Sciatic nerve (tissue), 2 donors: ENCODE data around the gene CUBN. TPM values are rescaled to one million over a fixed set of nuclear protein-coding genes. Genes with fewer than 3 reads are reported as not detected.
"Not testable (repeated sequence)": the region's sequence is repeated elsewhere in the genome, so short reads cannot be mapped to it uniquely, and the experiment has no call there.

ENCODE experiments used
- ATAC-seq: fragments of 200-7000 bp; cut with Tn5 transposase; one replicate; pipeline ENCODE4 v1.9.1; 2020; ENCODE audit warnings: mild to moderate bottlenecking, moderate library complexity
- DNase-seq: peaks from one replicate; pipeline ENCODE4 v3.0.0-alpha.2; 2020; ENCODE audit warnings: low spot score
- intact Hi-C: fragments of 100-400 bp; cut with DNase I; formaldehyde crosslinking; loops from one replicate; pipeline ENCODE4 v1.14.2; 2022
- total RNA-seq: library from RNA; stranded (reverse); fragmentation: NEBNext Ultra II Directional; extraction: Animal tissue kit (Norgen Biotek cat#: 25700); gene quantifications from one replicate; pipeline ENCODE4 v1.2.1, GENCODE V29; 2021
- donor health status: DM: no; HTN: no; CAD: no.
- donor health status: DM: no; HTN: no; CAD: no.

The CUBN gene
- total RNA-seq, 1 donor from 2014 or later, result 27.6 TPM

DNA sequence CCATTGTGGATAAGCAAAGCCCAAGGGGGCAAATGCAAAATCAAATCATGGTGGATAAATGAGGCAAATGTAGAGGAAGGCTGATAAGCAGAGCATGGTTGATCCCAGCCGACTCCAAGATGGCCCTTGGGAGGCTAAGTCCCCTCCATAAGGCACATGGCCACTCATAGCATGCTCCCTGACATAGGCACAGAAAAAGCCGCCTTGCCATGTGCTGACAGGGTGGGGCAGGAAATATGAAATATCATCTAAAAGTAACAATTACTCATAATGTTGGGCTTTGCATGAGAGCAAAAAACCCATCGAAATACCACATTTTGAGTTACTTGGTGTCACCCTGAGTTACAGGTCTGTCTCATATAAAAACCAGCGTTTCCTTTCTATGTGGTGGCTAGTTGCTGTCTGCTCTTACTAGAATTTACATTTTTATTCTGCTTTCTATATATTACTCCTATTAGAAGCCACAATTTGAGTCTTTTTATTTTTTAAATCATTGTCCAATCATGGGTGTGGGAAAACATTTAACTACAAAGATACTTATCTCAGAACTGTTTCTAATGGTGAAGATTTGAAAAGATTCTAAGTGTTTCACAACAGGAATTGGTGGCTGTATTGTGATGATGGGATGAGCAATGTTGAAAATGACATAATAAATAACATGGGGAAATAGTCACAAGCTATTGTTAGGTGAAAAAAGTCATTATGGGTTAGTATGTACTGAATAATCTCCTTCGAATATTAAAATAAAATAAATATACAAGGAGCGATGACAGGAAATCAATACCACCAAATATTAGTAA, 102.7 kb downstream of the CUBN start:
- intact Hi-C loops, result no loop called here
- ATAC-seq, result no peak

DNA sequence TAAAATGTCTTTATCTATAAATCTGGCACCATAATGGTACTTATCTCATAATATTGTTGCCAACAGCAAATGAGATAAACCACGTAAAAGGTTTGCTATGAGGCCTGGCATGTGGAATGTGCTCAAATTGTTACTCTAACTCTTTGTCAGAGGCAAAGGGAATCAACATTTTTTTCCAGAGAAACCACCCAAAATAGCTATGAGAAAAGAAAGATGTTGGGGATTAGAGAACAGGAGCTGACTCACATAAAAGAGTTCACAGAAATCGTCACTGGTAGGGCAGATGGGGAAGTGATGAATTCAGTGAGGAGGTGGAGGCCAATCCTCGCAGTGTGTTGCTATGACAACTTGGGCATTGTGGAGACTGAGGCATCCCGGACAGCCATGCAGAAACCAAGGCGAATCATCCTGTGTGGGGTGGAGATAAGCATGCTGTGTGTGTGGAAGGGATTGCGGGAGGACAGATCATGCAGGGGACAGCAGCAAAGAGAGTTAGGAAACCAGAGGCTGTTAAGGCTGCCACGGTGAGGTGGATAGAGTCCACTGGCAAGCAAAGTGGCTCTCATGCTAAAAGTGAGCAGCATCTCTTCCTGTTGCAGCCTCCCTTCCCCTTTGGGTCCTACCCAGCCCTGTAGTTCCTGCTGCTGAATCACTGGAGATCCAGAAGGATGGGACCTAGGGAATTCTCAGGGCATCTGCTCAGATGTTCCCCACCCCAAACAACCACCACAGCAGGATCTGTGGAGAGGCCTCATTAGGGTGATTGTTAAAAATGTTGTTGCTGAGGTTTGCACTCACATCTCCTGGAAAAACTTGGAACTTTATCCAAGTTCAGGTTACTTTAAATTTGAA, 103.9 kb downstream of the CUBN start:
- intact Hi-C loops, result no loop called here
- ATAC-seq (peak; percentile 35), DNase-seq (no peak)

More for the DNA sequence above, 102.7 kb downstream of the CUBN start:
- DNase-seq, result no peak

- DNase-seq (no peak), ATAC-seq (no peak)
- intact Hi-C loops, result no loop called here
Measured at GRCh38 chr10:17024461-17024860, 105.2 kb downstream of the CUBN start.

DNA sequence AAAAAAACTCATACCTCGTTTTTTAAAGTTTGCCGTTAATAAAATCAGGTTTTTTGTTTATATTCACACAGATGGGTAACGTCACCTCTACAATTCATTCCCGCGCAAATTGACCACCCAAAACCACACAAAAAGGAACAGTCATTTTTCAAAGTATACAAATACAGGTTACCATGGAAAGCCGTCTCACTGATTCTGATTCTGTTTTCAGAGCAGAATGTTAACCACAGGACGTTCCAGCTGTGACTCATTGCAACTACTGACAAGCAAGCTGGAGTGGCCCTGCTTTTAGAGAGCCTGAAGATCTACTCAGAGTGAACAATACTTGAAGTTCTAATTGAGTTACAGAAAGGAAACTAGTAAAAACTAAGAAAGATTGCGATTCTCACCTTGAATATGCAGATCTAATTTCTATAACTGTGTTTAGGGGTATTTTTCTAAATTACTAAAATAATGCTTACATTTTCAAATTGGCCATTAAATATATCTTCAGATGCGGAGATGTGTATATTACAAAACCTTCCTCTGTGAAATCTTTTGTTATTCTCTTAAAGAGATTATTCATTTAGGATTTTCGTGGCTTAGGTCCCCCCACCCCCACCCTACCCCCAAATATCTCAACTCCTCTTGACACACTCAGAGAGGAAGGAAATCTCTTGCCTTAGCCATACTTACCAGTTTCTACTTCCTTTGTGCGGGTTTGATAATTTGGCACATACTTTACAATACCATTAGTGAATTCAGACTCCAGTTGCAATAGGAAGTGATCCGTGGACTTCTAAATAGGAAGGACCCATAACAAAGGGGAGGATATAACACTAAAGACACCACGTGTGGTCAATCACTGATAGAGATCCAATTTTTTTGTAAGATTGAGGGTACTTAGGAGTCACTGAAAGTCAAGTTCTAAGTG, 106.0 kb downstream of the CUBN start:
- intact Hi-C loops, result no loop called here
- DNase-seq (no peak), ATAC-seq (peak; percentile 93)

- intact Hi-C loops, result no loop called here
- DNase-seq, result no peak
Measured at GRCh38 chr10:17022896-17023295, 106.7 kb downstream of the CUBN start.

GRCh38 chr10:17022466-17022825, 107.2 kb downstream of the CUBN start:
- intact Hi-C loops, result no loop called here
- no peak for ATAC-seq
- DNase-seq, result no peak

More at GRCh38 chr10:17022896-17023295, 106.7 kb downstream of the CUBN start:
- no peak for ATAC-seq

DNA sequence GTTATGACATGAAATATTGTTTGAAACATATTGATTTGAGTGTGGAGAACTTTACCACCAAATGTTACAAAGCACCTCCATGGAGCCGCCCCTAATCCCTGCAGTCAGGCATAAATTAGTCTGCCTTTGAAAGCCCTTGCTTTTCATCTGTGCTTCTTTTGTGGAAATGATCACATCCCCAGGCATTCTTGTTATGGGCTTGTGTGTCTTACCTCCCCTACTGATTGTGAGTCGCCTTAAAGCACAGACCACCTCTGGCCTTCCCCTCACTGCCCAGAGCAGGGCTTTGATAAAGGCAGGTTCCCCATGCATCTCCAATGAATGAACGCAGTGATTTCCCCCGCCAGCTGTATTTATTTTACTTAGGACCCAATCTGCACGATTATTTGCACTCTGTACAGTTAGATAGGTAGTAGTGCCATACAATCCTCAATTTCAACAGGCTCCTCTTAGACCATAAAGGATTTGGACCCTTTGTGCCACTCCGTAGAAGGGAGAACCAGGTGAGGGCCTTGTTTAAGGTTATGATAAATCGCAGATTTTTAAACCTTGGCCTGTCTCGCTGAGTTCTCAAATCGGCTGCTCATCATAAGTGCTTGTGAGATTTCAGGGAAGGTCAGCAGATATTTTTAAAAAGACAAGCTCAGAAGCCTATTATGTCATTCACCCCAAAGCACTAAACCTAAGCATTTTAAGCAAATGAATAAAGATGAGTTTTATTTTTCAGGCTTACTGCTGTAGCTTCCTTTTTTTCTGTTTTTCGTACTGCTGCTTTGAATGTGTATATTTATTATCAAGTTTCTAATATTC, 107.8 kb downstream of the CUBN start:
- DNase-seq (no peak), ATAC-seq (no peak)
- intact Hi-C loops, result no loop called here

DNA sequence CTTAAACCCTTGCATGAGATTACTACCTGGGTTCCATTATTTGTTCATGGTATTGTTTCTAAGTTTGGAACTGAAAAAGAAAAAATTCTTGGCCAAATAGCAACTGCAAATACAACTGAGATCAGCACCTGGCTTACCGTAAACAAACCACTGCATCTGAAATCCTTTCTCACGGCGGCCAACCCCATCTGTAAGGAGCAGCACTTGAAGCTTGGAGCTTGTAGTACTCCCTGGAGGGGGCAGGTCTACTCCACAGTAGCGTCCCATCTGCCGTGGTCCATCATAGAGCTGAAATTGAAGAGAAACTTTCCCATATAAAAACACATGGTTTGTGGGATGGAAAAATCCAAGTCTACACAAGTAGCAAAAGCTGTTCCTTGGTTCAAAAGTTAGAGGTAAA, 109.9 kb downstream of the CUBN start:
- ATAC-seq (no peak), DNase-seq (no peak)
- intact Hi-C loops, result no loop called here

DNA sequence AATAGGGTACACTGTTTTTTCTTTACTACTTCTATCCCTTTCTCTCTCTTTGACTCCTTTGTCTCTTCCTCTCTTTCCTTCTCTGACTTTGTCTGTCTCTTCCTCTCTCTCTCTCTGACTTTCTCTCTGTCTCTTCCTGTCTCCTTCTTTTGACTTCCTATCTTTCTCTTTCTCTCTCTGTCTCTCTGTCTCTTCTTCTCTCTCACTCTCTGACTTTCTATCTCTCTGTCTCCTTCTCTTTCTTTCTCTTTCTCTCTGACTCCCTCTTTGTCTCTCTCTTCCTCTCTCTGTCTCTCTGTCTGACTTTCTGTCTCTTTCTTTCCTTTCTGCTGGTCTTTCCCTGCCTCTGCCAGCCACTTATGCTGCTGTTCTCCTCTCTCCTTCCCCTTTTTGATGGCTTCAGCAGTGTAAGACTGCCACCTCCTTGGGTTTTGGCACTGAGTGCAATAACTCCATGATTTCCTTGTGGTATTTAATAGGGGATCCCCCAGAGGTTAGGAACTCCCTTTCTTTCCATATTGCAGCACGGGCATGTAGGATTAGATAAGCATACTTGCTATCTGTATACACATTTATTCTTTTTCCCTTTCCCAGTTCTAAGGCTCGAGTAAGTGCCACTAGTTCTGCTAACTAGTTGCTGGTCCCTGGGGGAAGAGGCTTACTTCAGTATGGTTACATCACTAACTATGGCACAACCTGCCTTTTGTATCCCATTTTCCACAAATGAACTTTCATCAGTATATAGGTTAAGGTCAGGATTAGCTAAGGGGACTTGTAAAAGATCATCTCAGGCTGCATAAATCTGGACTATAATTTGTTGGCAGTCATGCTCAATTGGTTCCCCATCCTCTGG, 116.3 kb downstream of the CUBN start:
- DNase-seq, intact Hi-C loops, ATAC-seq: not testable (repeated sequence)

DNA sequence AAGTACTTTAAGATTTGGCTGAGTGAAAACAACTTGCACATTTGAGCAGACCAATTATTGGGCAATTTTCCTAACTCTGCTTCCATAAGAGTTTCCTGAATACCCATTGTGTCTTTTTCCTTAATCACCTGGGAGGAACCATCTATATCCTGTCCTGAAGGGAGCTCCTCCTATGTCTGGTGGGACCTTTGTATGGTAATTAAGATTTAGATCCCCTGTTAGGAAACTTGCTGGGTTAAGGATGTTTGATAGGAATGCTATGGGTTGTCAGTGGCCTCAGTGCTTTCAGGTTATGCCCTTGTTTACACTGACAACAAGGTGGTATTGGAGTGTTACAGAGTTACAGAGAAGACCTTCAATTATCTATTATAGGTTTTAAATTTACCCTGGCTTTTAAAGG, 116.9 kb downstream of the CUBN start:
- intact Hi-C loops, ATAC-seq, DNase-seq: not testable (repeated sequence)

GRCh38 chr10:17010363-17011145, 119.1 kb downstream of the CUBN start:
- intact Hi-C loops, result no loop called here
- no peak for DNase-seq
- no peak for ATAC-seq

DNA sequence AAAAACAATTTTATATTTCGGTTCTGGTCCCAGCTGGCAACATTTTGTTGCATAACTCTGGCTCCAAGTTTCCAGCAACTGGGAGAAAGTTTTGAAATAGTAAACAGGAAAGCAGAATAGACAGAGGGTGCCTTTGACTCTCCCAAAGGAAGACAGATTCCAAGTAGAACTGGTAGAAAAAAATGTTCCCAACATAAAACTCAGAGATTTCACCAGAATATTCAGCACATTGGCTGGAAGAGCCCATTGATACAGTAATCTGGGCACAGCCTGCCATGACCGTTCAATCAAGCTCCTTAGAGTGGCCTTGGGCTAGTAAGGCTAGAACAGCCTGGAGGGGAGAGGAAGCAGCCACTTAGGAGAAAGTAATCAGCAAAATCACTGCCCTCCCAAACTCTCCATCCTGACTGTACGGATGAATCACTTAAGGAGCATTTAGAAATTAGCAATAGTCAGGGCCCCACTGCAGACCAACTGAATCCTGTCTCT, 120.4 kb downstream of the CUBN start:
- DNase-seq (no peak), ATAC-seq (peak; percentile 84)
- intact Hi-C loops, result loop anchor here (5.0 kb wide), 1 partner anchor 57 kb away; no protein-coding TSS in a partner anchor

- intact Hi-C loops, result loop anchor here (5.0 kb wide), 1 partner anchor 55 kb away; no protein-coding TSS in a partner anchor
- DNase-seq (no peak), ATAC-seq (no peak)
Measured at GRCh38 chr10:17007418-17007770, 122.2 kb downstream of the CUBN start.

DNA sequence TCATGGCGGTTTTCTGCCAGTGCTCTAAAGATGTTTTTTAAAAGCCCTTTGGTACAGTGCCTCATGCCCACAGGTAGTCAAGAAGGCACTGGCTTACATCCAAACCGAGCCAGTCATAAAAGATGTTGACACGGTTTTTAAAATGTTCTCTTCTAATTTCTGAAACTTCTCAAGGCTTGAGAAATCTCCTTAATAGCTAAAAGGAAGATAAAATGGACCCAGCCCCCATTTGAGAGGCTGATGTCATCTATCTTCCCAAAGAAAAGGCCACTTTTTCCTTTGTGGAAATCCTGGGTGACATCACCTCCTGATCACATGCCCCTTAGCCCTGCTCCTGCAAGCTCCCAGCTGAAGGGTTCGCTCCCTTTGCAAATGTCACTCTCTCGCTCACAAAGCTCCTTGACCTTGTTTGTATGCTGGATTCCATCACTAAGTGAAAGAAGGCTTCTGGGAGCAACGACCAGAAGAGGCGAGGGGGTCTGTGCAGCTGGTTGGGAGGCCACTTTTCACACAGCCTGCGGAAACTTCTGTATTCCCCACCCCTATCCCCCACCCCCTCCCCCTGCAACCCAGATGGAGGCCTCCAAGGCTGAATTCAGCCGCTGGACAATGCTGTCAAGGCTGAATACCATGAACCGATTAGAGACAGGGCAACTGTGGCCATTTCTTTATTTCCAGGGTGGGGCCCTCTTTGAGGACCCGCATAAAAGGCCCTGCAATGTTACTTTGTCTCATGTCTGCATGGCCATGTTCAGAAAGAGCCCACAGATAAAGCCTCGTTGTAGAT, 122.8 kb downstream of the CUBN start:
- no peak for DNase-seq
- ATAC-seq, result peak; percentile 10
- intact Hi-C loops, result loop anchor here (5.0 kb wide), 1 partner anchor 55 kb away; no protein-coding TSS in a partner anchor
